ENCODE results near the gene KIF26A. TPM values are rescaled to one million over a fixed set of nuclear protein-coding genes. Genes with fewer than 3 reads are reported as not detected.

KIF26A gene
- total RNA-seq, 1 donor from 2014 or later = 20.0 TPM

GRCh38 chr14:104183796-104184195, 45.4 kb downstream of the KIF26A start:
- Mint-ChIP-seq H3K9me3 (no peaks in the 10 kb centered on the region), H3K4me3 (no peak overlapping the region), H3K36me3 (no peaks in the 10 kb centered on the region), H3K4me1 (peaks cover 9% of the 10 kb centered on the region), H3K27me3 (ENCODE audit: low read depth) (no peaks in the 10 kb centered on the region), H3K27ac (no peak overlapping the region)
- DNase-seq (ENCODE audit: low spot score in 2 of 2, unreplicated experiment in 2 of 2) = no peak
- TF ChIP-seq, protein P1, sequence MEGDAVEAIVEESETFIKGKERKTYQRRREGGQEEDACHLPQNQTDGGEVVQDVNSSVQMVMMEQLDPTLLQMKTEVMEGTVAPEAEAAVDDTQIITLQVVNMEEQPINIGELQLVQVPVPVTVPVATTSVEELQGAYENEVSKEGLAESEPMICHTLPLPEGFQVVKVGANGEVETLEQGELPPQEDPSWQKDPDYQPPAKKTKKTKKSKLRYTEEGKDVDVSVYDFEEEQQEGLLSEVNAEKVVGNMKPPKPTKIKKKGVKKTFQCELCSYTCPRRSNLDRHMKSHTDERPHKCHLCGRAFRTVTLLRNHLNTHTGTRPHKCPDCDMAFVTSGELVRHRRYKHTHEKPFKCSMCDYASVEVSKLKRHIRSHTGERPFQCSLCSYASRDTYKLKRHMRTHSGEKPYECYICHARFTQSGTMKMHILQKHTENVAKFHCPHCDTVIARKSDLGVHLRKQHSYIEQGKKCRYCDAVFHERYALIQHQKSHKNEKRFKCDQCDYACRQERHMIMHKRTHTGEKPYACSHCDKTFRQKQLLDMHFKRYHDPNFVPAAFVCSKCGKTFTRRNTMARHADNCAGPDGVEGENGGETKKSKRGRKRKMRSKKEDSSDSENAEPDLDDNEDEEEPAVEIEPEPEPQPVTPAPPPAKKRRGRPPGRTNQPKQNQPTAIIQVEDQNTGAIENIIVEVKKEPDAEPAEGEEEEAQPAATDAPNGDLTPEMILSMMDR (IDR thresholded peaks at IDR 0.05; ENCODE audit: unreplicated experiment) = no peak

- no peaks in the 10 kb centered on the region for H3K9me3 Mint-ChIP-seq
- H3K27ac Mint-ChIP-seq = no peak overlapping the region
- peaks cover 9% of the 10 kb centered on the region for H3K4me1 Mint-ChIP-seq
- TF ChIP-seq, protein P1 (IDR thresholded peaks at IDR 0.05; ENCODE audit: unreplicated experiment) = no peak
- H3K27me3 Mint-ChIP-seq (ENCODE audit: low read depth) = no peaks in the 10 kb centered on the region
- H3K36me3 Mint-ChIP-seq = no peaks in the 10 kb centered on the region
- no peak for DNase-seq (ENCODE audit: low spot score in 2 of 2, unreplicated experiment in 2 of 2)
- no peak overlapping the region for H3K4me3 Mint-ChIP-seq
Measured at GRCh38 chr14:104184506-104184905, 46.1 kb downstream of the KIF26A start.

- H3K27me3 Mint-ChIP-seq (ENCODE audit: low read depth) = no peaks in the 10 kb centered on the region
- H3K4me1 Mint-ChIP-seq = peaks cover 9% of the 10 kb centered on the region
- no peaks in the 10 kb centered on the region for H3K36me3 Mint-ChIP-seq
- no peaks in the 10 kb centered on the region for H3K9me3 Mint-ChIP-seq
- TF ChIP-seq, protein P1 (IDR thresholded peaks at IDR 0.05; ENCODE audit: unreplicated experiment) = no peak
- DNase-seq (ENCODE audit: low spot score in 2 of 2, unreplicated experiment in 2 of 2) = no peak
- no peak overlapping the region for H3K4me3 Mint-ChIP-seq
- peak overlapping the region; percentile 9 for H3K27ac Mint-ChIP-seq
Measured at GRCh38 chr14:104184911-104185499, 46.6 kb downstream of the KIF26A start.

GRCh38 chr14:104185916-104186495, 47.6 kb downstream of the KIF26A start:
- Mint-ChIP-seq H3K4me3 (no peak overlapping the region), H3K36me3 (no peaks in the 10 kb centered on the region), H3K27ac (no peak overlapping the region), H3K9me3 (no peaks in the 10 kb centered on the region), H3K4me1 (peaks cover 8% of the 10 kb centered on the region), H3K27me3 (ENCODE audit: low read depth) (no peaks in the 10 kb centered on the region)
- no peak for DNase-seq (ENCODE audit: low spot score in 2 of 2, unreplicated experiment in 2 of 2)
- TF ChIP-seq, protein P1 (IDR thresholded peaks at IDR 0.05; ENCODE audit: unreplicated experiment) = no peak

GRCh38 chr14:104186575-104186974, 48.2 kb downstream of the KIF26A start:
- Mint-ChIP-seq H3K27me3 (ENCODE audit: low read depth) (no peaks in the 10 kb centered on the region), H3K27ac (peak overlapping the region; percentile 16), H3K36me3 (no peaks in the 10 kb centered on the region), H3K4me1 (peaks cover 8% of the 10 kb centered on the region), H3K9me3 (no peaks in the 10 kb centered on the region), H3K4me3 (no peak overlapping the region)
- TF ChIP-seq, protein P1 (IDR thresholded peaks at IDR 0.05; ENCODE audit: unreplicated experiment) = no peak
- no peak for DNase-seq (ENCODE audit: low spot score in 2 of 2, unreplicated experiment in 2 of 2)
